ENCODE measurements around the gene ACTR8.

ACTR8 gene

DNA sequence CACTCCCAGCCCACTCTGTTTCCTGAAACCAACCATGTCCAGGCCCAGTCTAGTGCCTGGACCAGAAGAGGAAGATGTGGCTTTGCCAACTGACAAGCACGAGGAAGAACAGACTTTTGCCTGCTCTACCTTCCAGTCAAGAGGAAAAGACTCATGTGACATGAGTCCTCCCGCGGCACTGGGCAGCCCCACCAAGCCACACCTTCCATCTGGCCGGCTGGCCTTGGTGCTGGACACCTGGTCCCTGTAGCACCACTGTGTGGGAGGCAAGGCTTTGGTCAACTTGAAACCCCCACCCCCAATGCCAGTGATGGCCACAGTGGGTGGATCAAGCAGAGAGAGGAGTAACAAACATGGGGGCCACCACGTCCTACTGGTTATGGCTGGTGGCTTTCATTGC, 48.3 kb downstream of the ACTR8 start:
- no peak for DNase-seq

- DNase-seq = no peak
These were observed 48.8 kb downstream of the ACTR8 start for GRCh38 chr3:53833053-53833645.

DNA sequence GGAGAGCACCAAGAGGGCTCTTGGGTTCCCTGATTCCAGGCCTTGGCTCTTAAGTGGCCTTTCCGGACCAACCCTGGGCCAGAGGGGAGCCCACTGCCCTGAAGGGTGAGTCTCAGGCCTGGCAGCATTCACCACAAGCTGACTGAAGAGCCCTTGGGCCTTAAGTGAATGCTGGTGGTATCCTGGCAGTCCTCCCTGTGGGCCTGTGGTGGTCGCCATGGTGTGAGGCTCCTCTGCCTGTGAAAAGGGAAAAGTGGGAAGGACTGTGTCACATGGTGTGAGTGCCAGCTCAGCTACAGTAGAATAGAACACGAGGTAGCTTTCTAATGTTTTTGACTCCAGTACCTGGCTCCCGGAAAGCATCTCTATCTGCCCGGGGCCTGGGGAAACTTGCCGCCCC, 51.0 kb downstream of the ACTR8 start:
- DNase-seq = no peak

- no peak for DNase-seq
These were observed 52.3 kb downstream of the ACTR8 start for GRCh38 chr3:53829605-53830004.

- DNase-seq = no peak
These were observed 53.4 kb downstream of the ACTR8 start for GRCh38 chr3:53828581-53828980.

- DNase-seq = no peak
These were observed 55.9 kb downstream of the ACTR8 start for GRCh38 chr3:53826048-53826447.

DNA sequence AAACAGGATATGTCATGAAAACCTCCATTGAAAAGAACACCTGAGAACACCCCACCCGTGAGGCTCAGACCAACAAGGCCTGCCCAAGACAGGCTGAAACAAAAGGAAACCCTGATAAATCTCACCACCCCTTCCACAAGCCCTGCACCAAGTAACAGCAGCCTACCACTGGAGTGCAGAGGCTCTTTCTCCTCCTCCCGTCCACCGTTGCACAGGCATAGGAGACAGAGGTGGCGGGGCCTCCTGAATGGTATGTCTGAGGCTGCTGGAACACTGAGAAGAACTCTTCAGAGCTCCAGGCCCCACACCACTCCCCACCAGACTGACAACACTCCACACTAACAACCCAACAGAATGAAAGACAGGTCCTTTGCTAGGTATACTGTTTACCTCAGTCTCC, 57.2 kb downstream of the ACTR8 start:
- DNase-seq = no peak

DNA sequence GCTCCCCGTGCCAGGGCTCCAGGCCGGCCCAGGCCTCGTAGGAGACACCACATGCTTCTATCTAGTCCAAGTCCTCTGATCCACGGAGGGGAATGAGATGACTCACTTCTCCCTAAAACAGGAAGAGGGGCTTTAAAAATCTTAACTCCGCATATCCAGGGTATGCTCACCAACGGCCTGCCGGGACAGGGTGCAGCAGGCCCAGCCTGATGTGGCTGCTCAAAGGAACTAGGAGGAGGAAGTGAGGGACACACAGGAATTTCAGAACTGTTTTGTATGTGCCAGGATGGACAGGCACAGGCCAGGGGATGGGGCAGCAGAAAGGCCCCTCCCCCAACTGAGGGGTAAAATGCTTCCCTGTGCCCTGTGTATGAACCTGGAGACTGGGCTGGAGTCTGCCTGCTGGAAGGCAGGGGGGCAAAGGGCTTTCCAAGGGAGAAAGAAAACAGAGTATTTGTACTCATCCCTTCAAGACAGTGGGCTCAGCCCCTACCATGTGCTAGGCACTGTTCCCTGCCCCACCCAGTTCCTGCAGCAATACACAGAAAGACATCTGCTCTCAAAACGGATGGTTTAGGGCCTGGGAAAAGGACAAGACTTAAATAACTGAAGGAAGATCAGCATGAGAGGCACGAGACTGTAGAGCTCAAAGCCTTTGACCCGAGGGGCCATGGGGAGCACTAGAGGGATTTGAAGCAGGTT, 57.8 kb downstream of the ACTR8 start:
- no peak for DNase-seq

DNA sequence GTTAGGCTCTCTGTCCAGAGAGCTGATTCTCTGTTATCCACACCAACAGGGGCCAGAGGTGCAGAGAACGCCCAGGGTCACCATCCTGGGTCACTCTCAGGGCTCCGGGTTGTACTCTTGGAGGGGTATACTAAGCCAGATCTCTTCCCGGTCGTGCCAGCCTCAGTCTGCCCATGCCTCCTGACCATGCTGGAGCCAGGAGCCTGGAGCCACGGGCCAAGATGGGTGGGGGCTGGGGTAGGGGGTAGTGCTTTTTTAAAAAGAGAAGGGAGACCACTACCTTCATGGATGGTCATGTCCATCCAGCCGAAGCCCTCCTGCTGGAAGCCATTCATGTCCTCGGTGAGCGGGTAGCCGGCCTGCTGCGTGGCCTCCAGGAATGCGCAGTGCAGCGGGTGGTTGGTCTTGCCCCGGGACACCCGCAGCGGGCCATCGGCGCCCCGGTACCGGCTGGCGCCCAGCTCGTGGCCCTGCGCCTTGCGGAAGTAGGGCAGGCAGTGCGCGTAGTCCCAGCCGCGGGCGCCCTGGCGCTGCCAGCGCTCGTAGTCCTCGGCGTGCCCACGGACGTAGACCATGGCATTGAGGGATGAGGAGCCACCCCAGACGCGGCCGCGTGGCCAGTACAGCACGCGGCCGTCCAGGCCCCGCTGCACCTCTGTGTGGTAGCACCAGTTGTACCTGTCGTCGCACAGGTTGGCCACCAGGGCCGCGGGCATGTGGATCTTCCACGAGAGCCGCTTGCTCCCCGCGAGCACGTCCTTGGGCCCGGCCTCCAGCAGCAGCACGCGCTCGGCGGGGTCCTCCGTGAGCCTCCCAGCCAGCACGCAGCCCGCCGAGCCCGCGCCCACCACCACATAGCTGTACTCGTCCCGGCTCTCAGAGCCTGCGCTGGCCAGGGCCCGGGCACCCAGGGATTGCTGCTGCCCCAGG, 58.7 kb downstream of the ACTR8 start:
- DNase-seq = no peak

GRCh38 chr3:53822331-53822741, 59.6 kb downstream of the ACTR8 start:
- no peak for DNase-seq

- DNase-seq = no peak
These were observed 60.3 kb downstream of the ACTR8 start for GRCh38 chr3:53821631-53822121.

GRCh38 chr3:53820756-53821580, 61.0 kb downstream of the ACTR8 start:
- DNase-seq = no peak

DNA sequence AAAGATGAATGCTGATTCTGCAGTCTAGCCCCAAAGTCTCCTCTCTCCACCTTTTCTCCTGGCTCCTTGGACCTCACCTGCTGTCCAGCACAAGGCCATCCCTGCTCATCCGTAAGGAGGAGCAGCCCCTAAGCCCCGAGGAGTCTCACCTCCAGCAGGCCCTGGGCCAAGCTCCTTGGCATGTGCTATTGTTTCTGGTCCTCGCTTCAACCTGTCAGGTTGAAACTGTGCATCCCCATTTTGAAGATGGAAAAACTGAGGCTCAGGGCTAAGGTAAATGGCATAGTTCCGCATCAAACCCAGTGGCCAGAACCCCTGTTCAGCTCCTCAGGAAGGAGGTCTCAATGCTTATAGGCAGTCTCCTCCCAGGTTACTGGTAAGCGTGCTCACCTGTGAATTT, 61.9 kb downstream of the ACTR8 start:
- no peak for DNase-seq

DNA sequence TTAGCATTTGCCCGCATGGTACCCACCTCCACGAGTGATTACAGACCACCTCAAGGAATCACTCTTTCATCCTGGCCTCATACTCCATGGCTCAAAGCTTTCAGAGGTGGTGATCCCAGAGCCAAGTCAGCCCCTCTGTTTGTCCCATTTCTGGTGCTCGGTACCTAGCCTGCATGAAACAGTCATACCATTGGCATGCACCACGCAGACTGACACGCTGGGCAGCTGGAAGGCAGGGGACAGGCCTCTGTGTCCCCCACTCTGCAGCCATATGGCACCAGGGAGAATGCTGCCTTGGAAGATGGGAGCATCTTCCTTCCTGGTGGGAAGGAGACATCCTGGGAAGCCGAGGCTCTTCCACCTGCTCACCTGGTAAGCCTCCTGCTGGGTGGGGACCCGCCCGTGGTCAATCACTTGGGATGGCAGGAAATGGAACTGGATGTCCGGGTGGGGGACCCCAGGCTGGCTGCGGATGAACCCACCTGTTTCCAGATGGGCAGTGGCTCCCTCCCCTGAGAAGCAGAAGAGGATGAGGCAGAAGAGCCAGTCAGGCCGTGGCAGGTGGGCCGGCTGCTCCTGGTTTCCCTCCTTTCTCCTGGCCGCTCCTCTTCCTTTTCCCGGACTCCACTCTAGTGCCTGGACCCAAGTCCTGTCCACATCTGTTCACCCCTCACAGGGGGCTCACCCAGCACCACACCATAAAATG, 62.6 kb downstream of the ACTR8 start:
- no peak for DNase-seq

GRCh38 chr3:53818221-53819162, 63.5 kb downstream of the ACTR8 start:
- DNase-seq = no peak

DNA sequence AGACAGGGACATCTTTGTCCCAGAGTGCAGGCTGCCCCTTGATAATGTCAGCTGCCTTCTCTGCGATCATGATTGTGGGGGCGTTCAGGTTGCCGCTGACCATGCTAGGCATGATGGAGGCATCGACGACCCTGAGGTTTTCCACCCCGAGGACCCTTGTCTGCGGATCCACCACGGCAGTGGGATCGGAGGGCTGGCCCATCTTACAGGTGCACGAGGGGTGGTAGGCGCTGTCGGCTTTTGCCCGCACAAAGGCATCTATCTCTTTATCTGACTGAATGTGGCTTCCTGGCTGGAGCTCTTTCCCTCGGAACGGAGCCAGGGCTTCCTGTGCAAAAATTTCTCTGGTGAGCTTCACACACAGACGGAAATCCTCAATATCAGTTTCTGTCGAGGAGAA, 64.1 kb downstream of the ACTR8 start:
- no peak for DNase-seq

- DNase-seq = no peak
These were observed 64.7 kb downstream of the ACTR8 start for GRCh38 chr3:53817211-53817610.
